Aorta (tissue), 5 donors: ENCODE data around the gene C6orf47. TPM values are rescaled to one million over a fixed set of nuclear protein-coding genes. Genes with fewer than 3 reads are reported as not detected.

Source experiments
- ATAC-seq: fragments of 200-7000 bp; cut with Tn5 transposase; one replicate; pipeline ENCODE4 v1.9.1; 2022; ENCODE audit warnings: moderate library complexity; ENCODE audit not compliant: low FRiP score
- DNase-seq, 2 donors: peaks; one replicate each; pipeline ENCODE4 v3.0.0-alpha.2; 2020
- H3K27ac ChIP-seq, 2 donors: one replicate each; pipeline ENCODE4 v1.5.1; 2013; ENCODE audit warnings: low read length in 2 of 2, mild to moderate bottlenecking in 2 of 2, moderate library complexity in 2 of 2, control low read depth in 1 of 2, inconsistent platforms in 1 of 2, low read depth in 1 of 2
- H3K27me3 ChIP-seq, 2 donors: one replicate each; pipeline ENCODE4 v1.6.1; 2013; ENCODE audit warnings: control low read depth in 1 of 2, low read length in 1 of 2, mild to moderate bottlenecking in 1 of 2, moderate library complexity in 1 of 2; ENCODE audit not compliant: insufficient read depth in 2 of 2, control insufficient read depth in 1 of 2
- H3K36me3 ChIP-seq, 2 donors: one replicate each; pipeline ENCODE4 v1.6.1; 2013; ENCODE audit warnings: control low read depth in 1 of 2, low read length in 1 of 2, mild to moderate bottlenecking in 1 of 2; ENCODE audit not compliant: insufficient read depth in 2 of 2, control insufficient read depth in 1 of 2
- H3K4me1 ChIP-seq, 2 donors: one replicate each; pipeline ENCODE4 v1.6.1; 2013; ENCODE audit warnings: low read length in 2 of 2, control low read depth in 1 of 2, mild to moderate bottlenecking in 1 of 2, moderate library complexity in 1 of 2; ENCODE audit not compliant: insufficient read depth in 2 of 2, control insufficient read depth in 1 of 2
- H3K4me3 ChIP-seq, 2 donors: one replicate each; pipeline ENCODE4 v1.5.1; 2013; ENCODE audit warnings: low read length in 2 of 2, control low read depth in 1 of 2, mild to moderate bottlenecking in 1 of 2
- H3K9me3 ChIP-seq: one replicate; pipeline ENCODE4 v1.6.1; 2013; ENCODE audit warnings: mild to moderate bottlenecking, low read length; ENCODE audit not compliant: control insufficient read depth
- WGBS, 2 donors: extraction: QIAGEN DNeasy Blood & Tissue Kit; methylation state at CpG; one replicate each; pipeline ENCODE4 v1.1.7; 2013; 5-methylcytosine and 5-hydroxymethylcytosine counted together
- intact Hi-C, 2 donors: fragments of 100-400 bp; cut with DNase I; formaldehyde crosslinking; loops; one replicate each; pipeline versions ENCODE4 v1.14.2 to v1.15.0; 2022
- polyA plus RNA-seq, 2 donors: library from polyadenylated mRNA; stranded (reverse); fragments of 200-250 nt; gene quantifications; one replicate each; pipeline ENCODE4 v1.2.3, GENCODE V29; 2013
- total RNA-seq, 2 donors: library from RNA; stranded (reverse); fragmentation: NEBNext Ultra II Directional; extraction: Animal tissue kit (Norgen Biotek cat#: 25700); gene quantifications; one replicate each; pipeline ENCODE4 v1.2.1, GENCODE V29; 2021
- donor health status: healthy with polysubstance abuse.
- donor health status: Bipolar disorder and iron deficiency.
- donor health status: DM: no; HTN: no; CAD: no.
- donor health status: DM: no; HTN: no; CAD: no.
- donor health status: DM: yes; HTN: yes; CAD: no.

C6orf47 gene
- total and polyA plus RNA-seq, 4 donors: 7.5 to 20.2 (median 15.1) TPM

DNA sequence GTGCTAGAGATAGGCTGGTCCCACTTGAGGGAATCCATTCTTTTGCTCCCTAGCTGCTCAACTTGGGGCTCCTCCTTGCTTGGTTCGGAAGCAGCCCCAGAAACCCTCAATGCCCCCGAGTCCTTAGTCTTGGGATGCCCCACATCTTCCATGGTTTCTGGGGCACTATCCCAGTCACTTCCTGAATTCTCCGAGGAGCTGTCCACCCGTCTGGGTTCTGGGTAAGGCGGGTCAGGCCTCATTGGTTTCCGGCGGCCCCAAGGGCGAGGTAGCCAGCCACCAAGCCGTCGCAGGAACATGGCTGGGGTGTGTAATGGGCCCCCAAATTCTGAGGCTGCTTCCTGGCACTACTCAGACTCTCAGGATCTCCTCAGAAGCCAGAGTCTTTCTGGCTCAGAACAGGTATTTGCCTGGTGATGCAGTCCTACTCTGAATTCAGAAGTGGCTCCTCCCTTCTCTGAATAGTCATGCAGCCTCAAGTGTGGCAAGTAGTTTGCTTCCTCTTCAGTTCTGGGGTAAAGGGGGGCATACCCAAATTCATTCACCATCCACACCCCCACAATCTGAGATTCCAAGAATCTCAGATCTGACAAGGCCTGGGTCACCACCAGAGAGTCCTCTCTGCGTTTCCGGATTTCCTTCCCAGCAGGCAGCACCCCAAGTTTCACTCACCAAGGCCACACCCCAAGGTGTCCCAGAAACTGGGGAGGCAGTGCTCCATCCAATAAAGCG lies 763 bp downstream of the C6orf47 start:
- WGBS, 2 donors: 20 to 25% methylated on average over 13 of the region's 13 CpGs
- intact Hi-C loops: loop anchor here in 1 of 2 donors (5.0 to 10.0 kb wide), 2 partner anchors 38 to 1755 kb away; partner anchors contain the start of genes CUTA, PHF1 and PRRC2A
- H3K4me1 ChIP-seq: no peaks in the 10 kb centered on the region

GRCh38 chr6:31658983-31659648 lies 1.5 kb downstream of the C6orf47 start:
- H3K36me3 ChIP-seq: peaks cover 0 to 1% of the 10 kb centered on the region in 2 donors
- WGBS, 2 donors: 80 to 84% methylated on average over 13 of the region's 13 CpGs

More for the DNA sequence above, 763 bp downstream of the C6orf47 start:
- peak in 1 of 2 donors; percentile 52 for DNase-seq
- H3K27me3 ChIP-seq: no peaks in the 10 kb centered on the region
- H3K9me3 ChIP-seq: no peaks in the 10 kb centered on the region
- ATAC-seq: no peak
- H3K4me3 ChIP-seq: peak overlapping the region; percentile 83 to 85
- peak overlapping the region; percentile 57 to 95 for H3K27ac ChIP-seq
- H3K36me3 ChIP-seq: peaks cover 0 to 1% of the 10 kb centered on the region in 2 donors

GRCh38 chr6:31658158-31658688 lies 2.4 kb downstream of the C6orf47 start:
- ATAC-seq (no peak), DNase-seq (no peak)
- Histone ChIP-seq H3K9me3 (no peaks in the 10 kb centered on the region), H3K27me3 (no peaks in the 10 kb centered on the region), H3K4me1 (no peaks in the 10 kb centered on the region), H3K4me3 (no peak overlapping the region), H3K27ac (no peak overlapping the region), H3K36me3 (peaks cover 0 to 1% of the 10 kb centered on the region in 2 donors)
- intact Hi-C loops: loop anchor here in 1 of 2 donors (10.0 kb wide), 1 partner anchor 1757 kb away; the partner anchor contains the start of genes CUTA and PHF1
- WGBS, 2 donors: 76 to 78% methylated on average over 4 of the region's 4 CpGs

More at GRCh38 chr6:31658983-31659648, 1.5 kb downstream of the C6orf47 start:
- DNase-seq (no peak), ATAC-seq (no peak)
- no peak overlapping the region for H3K4me3 ChIP-seq
- H3K4me1 ChIP-seq: no peaks in the 10 kb centered on the region
- intact Hi-C loops: loop anchor here in 1 of 2 donors (10.0 kb wide), 1 partner anchor 1756 kb away; the partner anchor contains the start of genes CUTA and PHF1
- H3K9me3 ChIP-seq: no peaks in the 10 kb centered on the region
- H3K27ac ChIP-seq: peak overlapping the region in 1 of 2 donors; percentile 95
- no peaks in the 10 kb centered on the region for H3K27me3 ChIP-seq

DNA sequence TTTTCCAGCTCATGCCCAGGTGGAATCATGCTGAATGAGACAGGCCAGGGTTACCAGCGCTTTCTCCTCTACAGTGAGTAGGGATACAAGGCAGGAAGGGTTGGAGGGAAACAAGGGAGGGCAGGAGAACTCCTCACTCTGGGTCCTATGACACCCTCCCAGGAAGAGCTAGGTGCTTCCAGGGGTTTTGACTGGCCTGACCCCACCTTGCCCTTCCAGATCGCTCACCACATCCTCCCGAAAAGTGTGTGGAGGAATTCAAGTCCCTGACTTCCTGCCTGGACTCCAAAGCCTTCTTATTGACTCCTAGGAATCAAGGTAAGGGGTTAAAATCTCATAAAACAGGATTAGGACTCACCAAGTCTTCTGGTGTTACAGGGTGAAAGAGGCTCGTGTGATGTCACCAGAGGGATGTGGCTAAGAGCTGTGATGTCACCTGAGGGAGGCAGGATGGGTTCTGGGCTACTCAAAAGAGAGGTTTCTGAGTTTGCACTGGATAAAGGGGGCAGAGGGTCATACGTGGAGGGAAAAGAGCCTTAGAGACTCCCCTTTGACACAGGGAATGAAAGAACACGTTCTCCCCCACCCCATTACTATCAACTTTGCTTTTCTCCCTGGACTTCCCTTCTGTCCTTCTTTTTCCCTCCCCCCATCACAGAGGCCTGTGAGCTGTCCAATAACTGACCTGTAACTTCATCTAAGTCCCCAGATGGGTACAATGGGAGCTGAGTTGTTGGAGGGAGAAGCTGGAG lies 3.0 kb downstream of the C6orf47 start:
- Histone ChIP-seq H3K36me3 (peaks cover 0 to 1% of the 10 kb centered on the region in 2 donors), H3K27me3 (no peaks in the 10 kb centered on the region), H3K4me1 (no peaks in the 10 kb centered on the region), H3K4me3 (no peak overlapping the region), H3K27ac (no peak overlapping the region), H3K9me3 (no peaks in the 10 kb centered on the region)
- WGBS, 2 donors: 74 to 75% methylated on average over 6 of the region's 6 CpGs
- intact Hi-C loops: loop anchor here in 1 of 2 donors (10.0 kb wide), 1 partner anchor 1757 kb away; the partner anchor contains the start of genes CUTA and PHF1
- DNase-seq (no peak), ATAC-seq (no peak)

DNA sequence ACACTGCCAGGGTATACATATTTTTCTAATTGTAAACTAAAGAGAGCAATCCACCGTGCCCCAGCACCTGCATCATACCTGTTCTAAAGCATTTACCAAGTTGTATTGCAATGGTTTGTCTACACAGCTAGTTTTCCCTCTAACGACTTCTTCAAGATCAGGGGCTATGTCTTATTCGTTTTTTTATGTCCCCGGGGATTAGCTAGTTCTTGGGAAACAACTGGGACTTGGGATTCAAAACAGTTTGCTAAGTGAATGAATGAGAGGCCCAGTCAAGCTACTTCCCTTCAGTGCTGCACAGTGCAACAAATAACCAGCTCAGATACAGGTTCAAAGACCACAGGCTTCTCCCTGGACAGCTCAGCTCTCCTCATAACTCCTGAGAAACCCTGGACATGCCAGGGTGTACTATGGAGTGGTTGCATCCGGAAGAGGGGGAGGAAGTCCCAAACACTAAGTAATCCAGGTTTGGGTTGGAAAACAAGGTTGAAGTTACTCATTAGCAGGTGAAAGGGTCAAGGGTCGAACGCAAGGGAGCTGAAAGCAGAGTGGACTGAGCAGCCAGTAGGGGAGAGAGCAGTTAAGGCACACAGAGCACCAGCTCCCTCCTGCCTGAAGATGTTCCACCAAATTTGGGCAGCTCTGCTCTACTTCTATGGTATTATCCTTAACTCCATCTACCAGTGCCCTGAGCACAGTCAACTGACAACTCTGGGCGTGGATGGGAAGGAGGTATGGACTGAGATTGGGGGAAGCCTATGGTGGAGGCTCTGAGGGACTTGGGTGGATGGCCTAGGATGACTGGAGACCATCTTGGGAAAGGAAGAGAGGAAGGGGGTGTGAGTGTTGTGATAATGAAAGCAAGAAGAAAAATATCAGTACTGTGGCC lies 5.0 kb downstream of the C6orf47 start, which contains the start of gene APOM:
Gene APOM (plus strand): TSS at position 546 of the 889 bp plus-strand sequence. CDS start 73 bp downstream, at position 619.
- no peak within 1 kb of the TSS for H3K4me3 ChIP-seq
- no peak within 1 kb of the TSS for H3K27ac ChIP-seq
- no peaks in the 10 kb centered on the region for H3K9me3 ChIP-seq
- no peaks in the 10 kb centered on the region for H3K4me1 ChIP-seq
- intact Hi-C loops: loop anchor here in 1 of 2 donors (10.0 kb wide), 1 partner anchor 1759 kb away; the partner anchor contains the start of genes CUTA and PHF1
- WGBS, 2 donors: 74 to 83% methylated on average over 8 of the region's 8 CpGs
- H3K27me3 ChIP-seq: no peaks in the 10 kb centered on the region
- DNase-seq: no peak
- peaks cover 0 to 1% of the 10 kb centered on the region in 2 donors for H3K36me3 ChIP-seq
- ATAC-seq: no peak

- 94% methylated on average over 8 of the region's 8 CpGs for WGBS, 2 donors
- Histone ChIP-seq H3K9me3 (no peaks in the 10 kb centered on the region), H3K36me3 (peaks cover 0 to 1% of the 10 kb centered on the region in 2 donors), H3K27me3 (no peaks in the 10 kb centered on the region), H3K27ac (no peak overlapping the region), H3K4me1 (no peaks in the 10 kb centered on the region), H3K4me3 (no peak overlapping the region)
- intact Hi-C loops: loop anchor here in 1 of 2 donors (10.0 kb wide), 1 partner anchor 1760 kb away; the partner anchor contains the start of genes CUTA and PHF1
- ATAC-seq: no peak
- no peak for DNase-seq
Measured at GRCh38 chr6:31654574-31655348, 5.8 kb downstream of the C6orf47 start.
